Upper lobe of left lung (tissue), 4 donors: ENCODE results near the gene FMC1.

Experiments
- POLR2A ChIP-seq, 4 donors: fragments of 450-650 bp; IDR thresholded peaks; one replicate each; pipeline ENCODE4 v1.5.1; 2016 to 2017; ENCODE audit warnings: antibody characterized with exemption in 4 of 4, mild to moderate bottlenecking in 2 of 4
- POLR2AphosphoS5 ChIP-seq, 2 donors: sonication (generic); formaldehyde crosslinking; IDR thresholded peaks; one replicate each; pipeline ENCODE4 v1.5.1; 2017; ENCODE audit warnings: antibody characterized with exemption in 2 of 2
- TF ChIP-seq, protein P1 (sequence below), 6 experiments: fragments of 450-650 bp in 4 of 6; fragments of 200-600 bp in 2 of 6; sonication (generic) in 2 of 6; IDR thresholded peaks; one replicate each; pipeline ENCODE4 v1.5.1; 2016 to 2019; ENCODE audit warnings: antibody characterized with exemption in 6 of 6

- TF ChIP-seq, protein P1, sequence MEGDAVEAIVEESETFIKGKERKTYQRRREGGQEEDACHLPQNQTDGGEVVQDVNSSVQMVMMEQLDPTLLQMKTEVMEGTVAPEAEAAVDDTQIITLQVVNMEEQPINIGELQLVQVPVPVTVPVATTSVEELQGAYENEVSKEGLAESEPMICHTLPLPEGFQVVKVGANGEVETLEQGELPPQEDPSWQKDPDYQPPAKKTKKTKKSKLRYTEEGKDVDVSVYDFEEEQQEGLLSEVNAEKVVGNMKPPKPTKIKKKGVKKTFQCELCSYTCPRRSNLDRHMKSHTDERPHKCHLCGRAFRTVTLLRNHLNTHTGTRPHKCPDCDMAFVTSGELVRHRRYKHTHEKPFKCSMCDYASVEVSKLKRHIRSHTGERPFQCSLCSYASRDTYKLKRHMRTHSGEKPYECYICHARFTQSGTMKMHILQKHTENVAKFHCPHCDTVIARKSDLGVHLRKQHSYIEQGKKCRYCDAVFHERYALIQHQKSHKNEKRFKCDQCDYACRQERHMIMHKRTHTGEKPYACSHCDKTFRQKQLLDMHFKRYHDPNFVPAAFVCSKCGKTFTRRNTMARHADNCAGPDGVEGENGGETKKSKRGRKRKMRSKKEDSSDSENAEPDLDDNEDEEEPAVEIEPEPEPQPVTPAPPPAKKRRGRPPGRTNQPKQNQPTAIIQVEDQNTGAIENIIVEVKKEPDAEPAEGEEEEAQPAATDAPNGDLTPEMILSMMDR (IDR thresholded peaks at IDR 0.05) = no peak
- TF ChIP-seq POLR2AphosphoS5 (IDR thresholded peaks at IDR 0.05) (no peak), POLR2A (IDR thresholded peaks at IDR 0.05) (no peak)
Measured at GRCh38 chr7:139362302-139362701, 21.2 kb downstream of the FMC1 start.
